ENCODE data around the gene TUBB3. TPM values are rescaled to one million over a fixed set of nuclear protein-coding genes. Genes with fewer than 3 reads are reported as not detected.

The TUBB3 gene
- total RNA-seq, 1 experiment from 2014 or later: 164 TPM

GRCh38 chr16:89954462-89954861 is 31.3 kb downstream of the TUBB3 start:
- Mint-ChIP-seq H3K4me1 (peaks cover 11 to 13% of the 10 kb centered on the region in 2 experiments), H3K4me3 (peak overlapping the region in 1 of 2 experiments; percentile 22; a peak in 1 of 5 replicates), H3K27ac (peak overlapping the region in 2 of 3 experiments; percentile 60 to 69; a peak in 4 of 7 replicates), H3K9me3 (no peaks in the 10 kb centered on the region; a peak in 1 of 5 replicates), H3K27me3 (ENCODE audit: low read depth) (peaks cover 6% of the 10 kb centered on the region), H3K36me3 (ENCODE audit: insufficient read depth in 1 of 3, low read depth in 3 of 3) (peaks cover 10 to 38% (median 26%) of the 10 kb centered on the region in 3 experiments)
- no peak overlapping the region for H2BK20ac ChIP-seq (ENCODE audit: low read depth, low read length, poor library complexity, severe bottlenecking)
- H3K56ac ChIP-seq (ENCODE audit: insufficient read length, low read depth, low read length): no peak overlapping the region
- WGBS (ENCODE audit: extremely low coverage, insufficient read length, low lambda C conversion rate): no CpG with 5 or more reads among the region's 15 CpGs
- H4K5ac ChIP-seq (ENCODE audit: insufficient read length, low read depth, low read length): no peak overlapping the region
- H4K8ac ChIP-seq (replicated peaks; ENCODE audit: insufficient read length, low read depth, low read length): no peak overlapping the region
- no peaks in the 10 kb centered on the region for H4K20me1 ChIP-seq (ENCODE audit: control insufficient read depth, insufficient read depth, insufficient read length)
- no peak for TF ChIP-seq CTCF (conservative IDR thresholded peaks at IDR 0.05)
- no peak overlapping the region for H3K9ac ChIP-seq (ENCODE audit: extremely low read depth, insufficient read length, low read length)
- no peak overlapping the region for H2BK15ac ChIP-seq (ENCODE audit: low read depth, low read length)
- H2BK5ac ChIP-seq (ENCODE audit: insufficient read length, low read length): no peak overlapping the region
- no peak overlapping the region for H3K14ac ChIP-seq (ENCODE audit: insufficient read depth, low read length)
- no peak overlapping the region for H3K18ac ChIP-seq (ENCODE audit: insufficient read length, low read depth, low read length)
- no peak overlapping the region for H2BK120ac ChIP-seq (ENCODE audit: low read depth, low read length, poor library complexity, severe bottlenecking)
- no peak overlapping the region for H3K23ac ChIP-seq (ENCODE audit: insufficient read length, low read depth, low read length)
- H3K4ac ChIP-seq (ENCODE audit: low read depth, low read length): no peak overlapping the region
- H3K79me2 ChIP-seq (ENCODE audit: insufficient read depth, low read length): no peaks in the 10 kb centered on the region
- H3K23me2 ChIP-seq (ENCODE audit: insufficient read length, low read depth, low read length, poor library complexity, severe bottlenecking): no peaks in the 10 kb centered on the region
- no peaks in the 10 kb centered on the region for H3K9me3 ChIP-seq (ENCODE audit: control insufficient read depth, low read depth, low read length)
- no peaks in the 10 kb centered on the region for H3K79me1 ChIP-seq (ENCODE audit: insufficient read depth, low read depth, low read length, poor library complexity, severe bottlenecking)
- H2BK12ac ChIP-seq (ENCODE audit: insufficient read length, low read depth, low read length): no peak overlapping the region
- DNase-seq: no peak
- H2AK5ac ChIP-seq (ENCODE audit: insufficient read length, low read length): no peak overlapping the region
- no peak overlapping the region for H3T11ph ChIP-seq (ENCODE audit: low read length)
- no peak overlapping the region for H3K4me2 ChIP-seq (ENCODE audit: insufficient read depth, insufficient read length, low read length)
- no peaks in the 10 kb centered on the region for H3K4me1 ChIP-seq (ENCODE audit: insufficient read depth, low read length)
- no peak overlapping the region for H3K27ac ChIP-seq (ENCODE audit: insufficient read length, low read depth, low read length)
- no peaks in the 10 kb centered on the region for H3K27me3 ChIP-seq (ENCODE audit: insufficient read depth, low read length)
- H4K91ac ChIP-seq (ENCODE audit: insufficient read length, low read depth, low read length): no peak overlapping the region
- no peak overlapping the region for H2AFZ ChIP-seq (ENCODE audit: low read length)
